ENCODE measurements around the gene GHR.
"Not testable (repeated sequence)": the region's sequence is repeated elsewhere in the genome, so short reads cannot be mapped to it uniquely, and the experiment has no call there.

The GHR gene

GRCh38 chr5:42561656-42562055 is 138.4 kb downstream of the GHR start:
- DNase-seq (ENCODE audit: insufficient read length, low spot score) (no peak), FAIRE-seq (no peak)

GRCh38 chr5:42564689-42565356 is 141.6 kb downstream of the GHR start:
- no peak for DNase-seq (ENCODE audit: insufficient read length, low spot score)
- no peak for FAIRE-seq

- DNase-seq (ENCODE audit: insufficient read length, low spot score): no peak
- FAIRE-seq: no peak
These were observed 143.5 kb downstream of the GHR start for GRCh38 chr5:42566652-42567295.

- no peak for FAIRE-seq
- no peak for DNase-seq (ENCODE audit: insufficient read length, low spot score)
These were observed 146.1 kb downstream of the GHR start for GRCh38 chr5:42569325-42569724.

GRCh38 chr5:42569953-42570548 is 146.8 kb downstream of the GHR start:
- FAIRE-seq (no peak), DNase-seq (ENCODE audit: insufficient read length, low spot score) (no peak)

GRCh38 chr5:42570966-42571960 is 148.0 kb downstream of the GHR start:
- DNase-seq (ENCODE audit: insufficient read length, low spot score) (no peak), FAIRE-seq (no peak)

- FAIRE-seq: no peak
- no peak for DNase-seq (ENCODE audit: insufficient read length, low spot score)
These were observed 149.1 kb downstream of the GHR start for GRCh38 chr5:42572313-42572712.

- FAIRE-seq: no peak
- no peak for DNase-seq (ENCODE audit: insufficient read length, low spot score)
These were observed 150.1 kb downstream of the GHR start for GRCh38 chr5:42573386-42573785.

GRCh38 chr5:42575914-42576313 is 152.7 kb downstream of the GHR start:
- DNase-seq (ENCODE audit: insufficient read length, low spot score); FAIRE-seq: not testable (repeated sequence)

GRCh38 chr5:42578901-42579300 is 155.7 kb downstream of the GHR start:
- DNase-seq (ENCODE audit: insufficient read length, low spot score); FAIRE-seq: not testable (repeated sequence)

- DNase-seq (ENCODE audit: insufficient read length, low spot score): no peak
- no peak for FAIRE-seq
These were observed 156.1 kb downstream of the GHR start for GRCh38 chr5:42579320-42579719.

- FAIRE-seq: no peak
- DNase-seq (ENCODE audit: insufficient read length, low spot score): no peak
These were observed 158.6 kb downstream of the GHR start for GRCh38 chr5:42581845-42582244.

- FAIRE-seq (no peak), DNase-seq (ENCODE audit: insufficient read length, low spot score) (no peak)
These were observed 159.5 kb downstream of the GHR start for GRCh38 chr5:42582723-42583122.

- DNase-seq (ENCODE audit: insufficient read length, low spot score): peak; percentile 45
- peak; percentile 95 for FAIRE-seq
These were observed 160.1 kb downstream of the GHR start for GRCh38 chr5:42583322-42583721.

- DNase-seq (ENCODE audit: insufficient read length, low spot score) (no peak), FAIRE-seq (no peak)
These were observed 163.4 kb downstream of the GHR start for GRCh38 chr5:42586625-42587024.

GRCh38 chr5:42587096-42587723 is 164.0 kb downstream of the GHR start:
- FAIRE-seq (no peak), DNase-seq (ENCODE audit: insufficient read length, low spot score) (no peak)

- FAIRE-seq (no peak), DNase-seq (ENCODE audit: insufficient read length, low spot score) (no peak)
These were observed 167.3 kb downstream of the GHR start for GRCh38 chr5:42590566-42590965.

GRCh38 chr5:42591015-42591414 is 167.8 kb downstream of the GHR start:
- no peak for FAIRE-seq
- no peak for DNase-seq (ENCODE audit: insufficient read length, low spot score)

GRCh38 chr5:42592401-42593140 is 169.3 kb downstream of the GHR start:
- DNase-seq (ENCODE audit: insufficient read length, low spot score) (no peak), FAIRE-seq (no peak)

GRCh38 chr5:42593591-42593990 is 170.4 kb downstream of the GHR start:
- DNase-seq (ENCODE audit: insufficient read length, low spot score) (no peak), FAIRE-seq (no peak)

Measured in GM19239 (cell line).